Ramos (cell line): ENCODE results near the gene LIG1.

ENCODE experiments used
- in situ Hi-C: fragments of 300-500 bp; cut with MboI; formaldehyde crosslinking; loops from one replicate; pipeline ENCODE4 v1.14.3; 2022; ENCODE audit warnings: low sequenced_read_pairs; ENCODE audit not compliant: unreplicated experiment

The LIG1 gene

DNA sequence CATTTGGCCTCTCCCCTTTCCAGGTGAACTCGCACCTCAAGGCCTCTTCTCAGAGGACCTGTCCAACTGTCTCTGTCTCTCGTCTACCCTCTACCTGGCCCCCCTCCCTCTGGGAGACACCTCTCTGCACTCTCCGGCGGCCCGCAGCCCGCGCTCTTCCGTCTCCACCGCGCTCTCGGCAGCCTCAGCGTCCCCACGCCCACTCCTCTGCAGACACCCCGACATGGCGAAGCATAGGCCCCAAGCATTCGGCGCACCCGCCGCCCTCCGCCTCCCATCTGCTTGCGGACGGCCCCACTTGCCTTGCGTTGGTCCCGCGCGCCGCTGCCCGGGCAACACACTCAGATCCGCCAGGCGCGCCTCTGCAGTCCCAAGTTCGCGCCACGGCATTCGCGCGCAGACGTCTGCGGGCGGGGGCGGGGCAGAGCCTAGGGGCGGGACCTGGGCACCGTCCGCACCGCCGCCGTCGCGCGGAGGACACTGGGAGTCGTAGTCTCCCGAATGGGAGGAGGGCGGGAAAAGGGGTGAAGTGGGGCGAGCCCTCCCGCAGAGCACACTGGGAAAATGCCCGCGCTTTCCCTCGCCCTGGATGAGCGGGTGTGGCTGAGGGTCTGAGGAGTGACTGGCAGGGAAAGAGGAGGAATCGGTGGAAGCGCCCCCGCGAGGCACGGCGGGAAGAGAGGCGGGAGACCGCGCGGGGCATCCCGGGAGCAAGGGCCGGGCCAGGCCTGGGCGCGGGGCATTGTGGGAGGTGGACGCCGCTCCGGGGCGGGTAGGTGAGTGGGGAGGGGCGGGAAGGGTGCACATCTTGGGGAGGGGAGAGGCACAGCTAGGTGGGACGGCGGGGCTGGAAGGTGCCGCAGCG lies at the start of gene LIG1, which contains the start of gene ZSWIM9:
TSS of gene LIG1 (minus strand) at position 406 of the 865 bp plus-strand sequence. CDS start 4,778 bp downstream, outside the sequence.
TSS of gene ZSWIM9 (plus strand) at position 742 of the 865 bp plus-strand sequence. CDS start 1,123 bp downstream, outside the sequence.
- in situ Hi-C loops = no loop called here

DNA sequence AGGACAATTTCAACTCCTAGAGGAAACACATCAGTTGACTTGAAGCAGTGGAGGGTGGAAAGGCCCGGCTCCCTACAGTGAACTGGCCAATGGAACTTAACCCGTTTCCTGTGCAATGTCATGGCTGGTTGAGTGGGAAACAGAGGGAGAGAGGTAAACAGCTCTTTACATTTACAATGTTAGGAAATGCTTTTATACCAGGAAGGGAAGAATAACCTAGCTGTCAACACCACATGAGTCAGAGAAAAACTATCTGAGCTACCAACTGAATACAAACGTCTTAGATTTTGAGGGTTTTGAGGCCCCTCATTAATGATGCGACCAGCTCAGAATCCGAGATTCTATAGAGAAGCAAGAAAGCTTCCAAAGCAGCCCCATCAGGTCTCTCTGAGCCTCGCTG lies 48.9 kb upstream of the LIG1 start:
- in situ Hi-C loops = no loop called here

DNA sequence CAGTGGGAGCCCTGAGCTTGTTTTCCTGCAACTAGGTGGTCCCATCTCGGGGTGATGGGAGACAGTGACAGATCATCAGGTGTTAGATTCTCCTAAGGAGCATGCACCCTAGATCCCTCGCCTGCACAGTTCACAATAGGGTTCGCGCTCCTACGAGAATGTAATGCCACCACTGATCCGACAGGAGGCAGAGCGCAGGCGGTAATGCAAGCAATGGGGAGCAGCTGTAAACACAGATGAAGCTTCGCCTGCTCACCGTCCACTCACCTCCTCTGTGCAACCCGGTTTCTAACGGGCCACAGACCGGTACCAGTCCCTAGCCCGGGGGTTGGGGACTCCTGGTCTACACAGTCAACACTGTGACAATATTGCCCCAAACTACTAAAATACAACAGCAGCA lies 46.8 kb upstream of the LIG1 start:
- in situ Hi-C loops = no loop called here

DNA sequence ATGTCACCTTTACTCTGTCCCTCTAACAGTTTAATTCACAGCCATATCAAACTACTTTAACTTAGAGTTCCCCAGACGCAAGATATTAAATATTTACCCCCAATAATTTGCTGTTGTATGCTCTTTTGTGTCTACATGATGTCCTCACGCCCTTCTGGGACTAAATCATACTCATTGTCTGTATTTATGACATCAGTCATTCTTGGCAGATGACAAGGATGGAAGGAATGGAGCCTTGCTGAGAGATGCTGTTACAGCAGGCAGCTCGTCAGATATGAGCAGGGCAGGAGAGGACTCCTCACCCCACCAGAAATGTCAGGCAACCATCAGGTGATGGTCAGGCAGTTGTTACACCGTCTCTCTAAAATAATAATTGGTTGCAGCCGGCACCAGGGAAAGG lies 43.8 kb upstream of the LIG1 start:
- in situ Hi-C loops = no loop called here

DNA sequence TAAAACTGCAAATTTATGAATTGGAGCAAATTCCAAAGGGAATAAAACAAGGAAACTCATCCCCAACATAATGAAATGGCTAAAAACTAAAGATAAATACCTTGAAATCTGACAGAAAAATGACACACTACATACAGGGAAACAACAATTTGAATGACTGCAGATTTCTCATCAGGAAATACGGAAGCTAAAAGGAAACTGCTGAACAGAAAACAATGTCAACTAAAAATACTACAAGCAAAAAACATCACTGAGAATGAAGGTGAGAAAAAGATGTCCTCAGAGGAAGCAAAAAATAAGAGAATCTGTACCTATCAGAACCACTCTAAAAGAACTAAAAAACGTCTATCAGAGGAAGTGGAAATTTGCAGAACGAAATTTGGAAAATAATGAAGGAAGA lies 39.9 kb upstream of the LIG1 start:
- in situ Hi-C loops = no loop called here

DNA sequence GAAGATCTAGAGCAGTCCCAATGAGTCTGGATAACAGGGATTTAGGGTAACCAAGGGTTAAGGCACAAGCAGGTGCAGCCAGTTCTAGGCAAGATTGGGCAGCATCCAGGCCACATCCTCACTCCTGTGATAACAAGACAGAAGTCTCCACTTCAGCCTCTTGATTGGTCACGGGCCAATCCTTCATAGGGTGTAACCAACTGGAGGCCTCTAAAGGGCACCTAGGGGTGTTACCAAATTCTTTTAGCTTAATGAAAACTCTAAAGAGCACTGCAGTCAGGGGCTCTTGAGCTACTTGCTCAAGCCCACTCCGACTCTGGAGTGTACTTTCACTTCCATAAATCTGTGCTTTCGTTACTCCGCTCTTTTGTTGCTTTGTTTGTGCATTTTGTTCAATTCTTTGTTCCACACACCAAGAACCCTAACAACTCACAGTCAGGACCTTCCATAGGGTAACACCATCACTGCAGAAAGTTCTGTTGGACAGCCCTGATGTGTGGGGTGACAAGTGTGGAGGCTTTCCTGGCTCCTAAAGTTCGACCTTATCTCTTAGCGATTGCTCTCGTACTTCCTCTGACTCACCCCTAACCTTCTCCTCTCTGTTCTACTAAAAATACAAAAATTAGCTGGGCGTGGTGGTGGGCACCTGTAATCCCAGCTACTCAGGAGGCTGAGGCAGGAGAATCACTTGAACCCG lies 36.4 kb upstream of the LIG1 start:
- in situ Hi-C loops = no loop called here

DNA sequence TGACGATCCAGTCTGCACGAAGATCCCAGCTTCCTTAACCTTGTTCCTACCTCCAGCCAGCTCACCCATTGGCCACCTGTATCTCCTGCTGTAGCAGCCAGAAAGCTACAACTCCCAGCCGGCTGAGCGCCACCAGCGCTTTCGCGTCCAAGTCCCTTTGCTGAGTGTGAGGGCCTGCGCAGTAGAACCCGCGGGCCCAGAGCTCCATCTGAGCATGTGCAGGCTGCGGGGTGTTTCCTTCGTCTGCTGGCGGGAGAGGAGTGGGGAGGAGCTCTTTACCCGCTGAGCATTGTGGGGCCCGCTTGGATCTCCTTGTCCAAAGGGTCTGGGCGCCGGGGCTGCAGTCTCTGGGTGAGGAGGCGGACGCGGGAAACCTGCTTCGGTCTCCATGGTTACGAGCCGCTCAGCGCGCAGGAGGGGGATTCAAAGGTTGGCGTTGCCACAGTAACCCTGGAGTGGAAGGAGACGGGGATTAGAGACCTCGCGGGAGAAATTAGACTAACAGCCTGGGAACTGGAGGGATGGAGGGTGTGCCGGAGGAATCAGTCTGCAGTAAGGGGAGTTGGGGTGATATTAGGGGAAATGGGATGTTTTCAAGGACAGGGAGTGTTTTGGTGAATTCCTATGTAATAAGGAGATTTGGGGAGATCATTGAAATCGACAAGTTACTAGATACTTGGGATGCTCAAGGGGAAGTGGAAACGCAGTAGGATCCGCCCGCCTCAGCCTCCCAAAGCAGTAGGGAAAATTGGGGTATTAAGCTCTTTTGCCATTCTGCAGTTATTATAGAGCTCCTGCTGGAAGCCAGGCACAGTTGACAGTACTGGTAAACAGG lies 33.9 kb upstream of the LIG1 start:
- in situ Hi-C loops = no loop called here

DNA sequence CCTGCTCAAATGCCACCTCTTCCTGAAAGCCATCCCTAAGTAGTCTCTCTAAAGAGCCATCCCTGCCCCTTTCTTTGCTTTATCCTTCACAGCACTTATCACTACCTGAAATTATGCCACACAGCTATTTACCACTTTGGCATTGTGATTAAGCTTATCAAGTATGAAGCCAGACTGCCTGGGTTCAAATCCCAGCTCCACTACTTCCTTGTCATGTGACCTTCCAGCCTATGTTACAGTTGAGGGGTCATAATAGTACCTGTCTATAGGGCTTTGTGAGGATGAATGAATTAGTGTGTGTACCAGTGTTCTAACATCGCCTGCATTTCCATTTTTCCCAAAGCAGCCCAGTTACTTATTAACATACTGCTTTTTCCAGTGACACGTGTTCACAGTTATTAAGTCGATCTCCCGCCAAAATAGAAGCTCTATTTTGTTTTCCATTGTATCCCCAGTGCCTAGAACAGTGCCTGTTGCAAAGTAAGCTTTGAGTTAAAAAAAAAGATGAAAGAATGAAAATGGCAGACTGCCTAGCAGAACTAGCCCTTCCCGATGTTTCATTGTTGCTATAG lies 33.2 kb upstream of the LIG1 start:
- in situ Hi-C loops = no loop called here

DNA sequence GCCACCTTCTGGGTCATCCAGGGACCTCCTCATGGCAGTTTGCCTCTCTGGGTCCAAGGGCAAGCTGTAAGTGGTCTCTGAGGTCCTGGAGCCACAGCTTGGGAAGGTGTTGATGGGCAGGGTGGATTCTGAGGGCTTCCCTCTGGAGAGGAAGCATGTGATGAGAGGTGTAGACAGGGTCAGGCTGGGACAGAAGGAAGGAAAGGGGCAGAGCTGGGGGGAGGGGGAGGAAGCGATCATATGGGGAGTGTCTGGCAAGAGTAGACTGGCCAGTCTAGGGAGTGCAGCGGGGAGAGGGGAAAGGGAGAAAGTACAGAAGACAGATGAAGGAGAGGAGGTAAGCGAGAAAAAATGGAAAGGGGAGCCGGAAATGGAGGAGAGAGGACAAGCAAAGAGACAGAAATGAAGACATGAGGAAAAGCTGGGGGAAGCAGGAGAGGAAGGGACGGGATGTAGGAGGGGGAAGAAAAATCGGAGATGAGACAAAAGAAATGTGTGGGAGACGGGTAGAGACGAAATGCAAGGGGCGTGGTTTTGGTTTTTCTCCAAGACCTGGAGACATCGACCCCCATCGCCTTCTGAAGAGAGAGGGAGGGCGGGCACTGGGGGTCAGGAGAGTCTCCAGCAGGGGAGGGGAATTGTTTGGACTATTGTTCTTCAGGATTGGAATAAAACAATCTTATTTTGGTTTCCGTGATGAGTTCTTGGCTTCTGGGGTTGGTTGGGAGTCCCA lies 27.0 kb upstream of the LIG1 start:
- in situ Hi-C loops = no loop called here

DNA sequence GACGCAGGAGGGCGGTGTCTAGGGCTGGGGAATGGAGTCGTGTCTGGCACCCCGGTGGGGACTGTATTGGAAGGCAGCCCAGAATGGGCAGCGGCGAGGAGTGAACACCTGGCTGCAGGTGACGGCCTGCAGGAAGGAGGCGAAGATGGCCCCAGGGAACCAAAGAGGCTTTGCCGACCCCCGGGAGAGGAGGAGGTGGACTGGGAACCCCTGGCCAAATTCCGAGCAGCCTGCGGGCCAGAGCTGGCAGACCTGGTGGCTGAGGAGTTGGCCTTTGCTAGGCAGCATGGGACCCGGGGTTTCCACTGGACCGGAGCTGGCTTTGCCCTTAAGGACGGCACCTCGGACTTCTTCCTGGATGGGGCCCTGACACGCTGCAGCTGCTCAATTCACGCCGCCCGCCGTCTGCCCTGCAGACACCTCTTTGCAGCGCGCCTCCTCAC lies 26.2 kb upstream of the LIG1 start:
- in situ Hi-C loops = no loop called here

DNA sequence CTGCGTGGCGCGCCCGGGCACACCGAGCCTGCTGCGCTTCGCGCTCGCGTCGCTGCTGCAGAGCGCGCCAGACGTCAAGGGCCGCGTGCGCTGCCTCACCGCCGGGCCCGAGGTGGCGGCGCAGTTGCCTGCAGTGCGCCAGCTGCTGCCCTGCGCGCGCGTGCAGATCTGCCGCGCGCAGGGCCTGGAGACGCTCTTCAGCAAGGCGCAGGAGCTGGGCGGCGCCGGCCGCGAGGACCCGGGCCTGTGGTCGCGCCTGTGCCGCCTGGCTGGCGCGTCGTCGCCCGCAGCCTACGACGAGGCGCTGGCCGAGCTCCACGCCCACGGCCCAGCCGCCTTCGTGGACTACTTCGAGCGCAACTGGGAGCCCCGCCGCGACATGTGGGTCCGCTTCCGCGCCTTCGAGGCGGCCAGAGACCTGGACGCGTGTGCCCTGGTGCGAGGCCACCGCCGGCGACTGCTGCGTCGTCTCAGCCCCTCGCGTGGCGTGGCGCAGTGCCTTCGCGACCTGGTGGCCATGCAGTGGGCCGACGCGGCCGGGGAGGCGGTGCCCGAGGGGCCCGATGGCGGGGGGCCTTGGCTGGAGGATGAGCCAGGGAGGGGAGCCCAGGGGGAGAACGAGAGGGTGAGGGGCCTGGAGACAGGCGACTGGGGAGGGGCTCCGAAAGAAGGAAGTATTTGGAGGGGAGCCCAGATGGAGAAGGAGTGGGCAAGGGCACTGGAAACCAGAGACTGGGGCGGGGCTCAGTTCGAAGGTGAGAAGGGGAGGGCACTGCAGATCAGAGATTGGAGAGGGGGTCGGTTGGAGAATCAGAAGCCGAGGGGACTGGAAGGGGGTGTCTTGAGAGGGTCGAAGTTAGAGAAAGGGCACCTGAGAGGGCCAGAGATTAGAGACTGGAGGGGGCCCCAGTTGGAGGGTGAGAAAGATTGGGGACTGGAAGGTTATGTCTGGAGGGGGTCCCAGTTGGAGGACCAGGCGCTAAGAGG lies 25.0 kb upstream of the LIG1 start:
- in situ Hi-C loops = no loop called here

DNA sequence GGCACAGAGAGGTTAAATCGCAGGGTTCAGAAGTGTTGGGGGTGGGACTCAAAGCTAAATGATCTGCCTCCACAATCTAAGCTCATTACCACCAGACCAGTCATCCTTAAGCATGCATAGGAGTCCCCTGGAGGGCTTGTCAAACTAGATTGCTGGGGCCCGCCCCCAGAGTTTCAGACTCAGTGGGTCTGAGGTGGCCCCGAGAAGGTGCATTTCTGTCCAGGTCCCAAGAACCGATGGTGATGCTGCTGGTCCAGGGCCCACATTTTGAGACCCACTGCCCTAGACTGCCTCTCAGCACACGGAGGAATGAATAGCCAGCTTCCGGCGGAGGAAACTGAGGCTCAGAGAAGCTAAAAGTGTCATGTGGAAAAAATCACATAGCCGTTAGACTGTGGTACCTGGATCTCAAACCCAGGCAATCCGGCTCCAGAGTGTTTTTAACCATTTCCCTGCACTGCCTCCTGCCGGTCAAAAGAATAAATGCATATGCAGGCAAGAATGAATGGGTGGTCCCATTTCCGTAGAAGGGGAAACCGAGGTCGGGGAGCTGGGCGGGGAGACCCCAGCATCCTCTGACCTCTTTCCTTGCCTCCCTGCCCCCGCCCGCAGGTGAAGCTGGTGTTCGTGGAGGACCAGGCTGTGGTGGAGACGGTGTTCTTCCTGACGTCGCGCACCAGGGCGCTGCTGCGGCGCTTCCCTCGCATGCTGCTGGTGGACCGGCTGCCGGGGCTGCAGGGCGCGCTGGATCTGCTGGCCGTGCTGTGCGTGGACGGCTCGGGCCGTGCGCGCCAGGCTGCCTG lies 24.1 kb upstream of the LIG1 start:
- in situ Hi-C loops = no loop called here

DNA sequence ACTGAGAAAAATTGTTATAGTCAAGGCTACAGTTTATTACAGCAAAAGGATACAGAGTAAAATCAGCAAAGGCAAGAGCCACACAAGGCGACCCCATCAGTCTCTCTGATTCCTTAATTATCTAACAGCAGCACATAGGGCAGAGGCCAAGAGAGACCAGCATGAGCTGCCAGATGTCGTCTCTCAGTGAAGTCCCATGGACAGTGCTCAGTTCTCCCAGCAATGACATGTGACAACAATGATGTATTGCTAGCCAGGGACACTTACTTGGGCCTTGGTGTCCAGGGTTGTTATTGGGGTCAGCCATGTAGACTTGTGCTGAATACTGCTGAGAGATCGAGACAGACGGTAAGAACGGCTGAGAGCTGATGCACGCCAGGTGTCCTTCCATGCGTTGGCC lies 22.6 kb upstream of the LIG1 start:
- in situ Hi-C loops = no loop called here

DNA sequence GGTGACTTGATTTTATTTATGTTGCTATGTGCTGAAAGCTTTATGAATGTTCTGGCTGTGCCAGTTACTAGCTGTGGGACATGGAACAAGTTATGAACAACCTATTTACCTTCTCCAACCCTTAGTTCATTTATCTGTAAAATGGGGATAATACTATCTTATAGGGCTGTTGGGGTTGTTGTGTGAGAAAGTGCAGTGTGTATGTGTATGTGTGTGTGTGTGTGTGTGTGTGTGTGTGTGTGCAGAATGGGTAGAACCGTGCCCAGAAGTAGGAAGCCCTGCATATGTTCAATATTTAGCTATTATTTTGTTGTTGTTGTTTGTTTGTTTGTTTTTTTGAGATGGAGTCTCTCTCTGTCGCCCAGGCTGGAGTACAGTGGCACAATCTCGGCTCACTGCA lies 20.7 kb upstream of the LIG1 start:
- in situ Hi-C loops = no loop called here

DNA sequence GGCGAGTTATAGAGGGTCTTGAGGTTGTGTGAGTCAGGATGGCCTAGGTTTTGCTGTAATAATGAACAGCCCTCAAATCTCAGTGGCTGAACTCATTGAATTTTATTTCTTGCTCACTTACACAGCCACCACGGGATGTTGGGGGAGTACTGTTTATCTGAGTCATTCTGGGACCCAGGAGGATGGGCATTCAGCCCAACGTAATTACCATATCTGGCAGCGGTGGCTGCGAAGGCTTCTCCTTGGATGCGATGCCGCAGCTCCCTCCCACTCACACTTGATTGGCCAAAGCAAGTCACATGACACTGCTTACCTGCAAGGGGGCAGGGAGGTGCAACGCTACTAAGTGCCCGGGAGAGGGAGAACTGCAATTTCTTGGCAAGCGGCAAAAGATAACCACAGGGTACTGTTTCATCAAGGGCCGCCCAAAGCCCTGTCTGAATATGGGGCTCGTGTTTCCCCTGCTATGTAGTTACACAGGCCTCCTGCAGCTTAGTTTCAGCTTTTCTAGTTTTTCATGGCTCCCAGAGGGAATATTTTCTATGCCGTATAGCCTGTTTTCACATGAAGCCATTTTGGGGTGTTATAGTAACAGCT lies 20.2 kb upstream of the LIG1 start:
- in situ Hi-C loops = no loop called here

DNA sequence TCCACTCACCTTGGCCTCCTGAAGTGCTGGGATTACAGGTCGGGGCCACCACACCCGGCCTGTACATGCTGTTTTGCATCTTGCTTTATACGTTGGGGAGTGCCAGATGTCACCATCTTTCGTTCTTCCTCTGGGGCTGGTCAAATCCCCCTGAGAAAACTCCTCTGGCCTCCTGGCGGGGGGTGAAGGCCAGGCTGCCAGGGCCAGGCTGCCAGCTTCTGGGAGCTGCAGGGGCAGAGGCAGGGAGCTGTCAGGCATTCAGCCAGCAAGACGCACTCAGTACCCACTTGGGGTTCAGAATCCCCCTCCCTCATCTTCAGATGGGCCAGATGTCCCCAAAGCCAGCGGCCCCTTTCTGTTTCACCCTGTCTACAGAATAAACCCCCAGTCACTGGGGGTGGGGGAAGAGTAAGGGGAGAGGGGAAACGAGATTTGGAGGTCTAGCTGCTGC lies 16.4 kb upstream of the LIG1 start:
- in situ Hi-C loops = no loop called here

DNA sequence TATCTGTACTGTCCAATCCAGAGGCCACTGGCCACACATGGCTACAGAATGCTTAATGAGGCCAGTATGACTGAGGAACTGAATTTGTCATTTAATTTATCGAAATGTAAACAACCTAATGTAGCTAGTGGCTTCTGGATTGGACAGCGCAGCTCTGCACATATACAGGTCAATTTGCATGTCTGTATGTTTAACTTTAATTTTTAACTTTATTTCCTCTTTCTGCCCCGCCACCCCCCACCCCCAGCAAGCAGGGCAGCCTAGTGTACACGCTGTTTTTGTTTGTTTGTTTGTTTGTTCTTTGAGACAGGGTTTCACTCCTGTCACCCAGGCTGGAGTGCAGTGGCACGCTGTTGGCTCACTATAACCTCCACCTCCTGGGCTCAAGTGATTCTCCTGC lies 15.9 kb upstream of the LIG1 start:
- in situ Hi-C loops = no loop called here
